C4-2B (cell line): ENCODE measurements around the gene PPTC7.

ENCODE experiments used
- CTCF ChIP-seq: fragments of 450-650 bp; conservative IDR thresholded peaks from 2 replicates; pipeline ENCODE4 v1.5.1; 2017; ENCODE audit warnings: mild to moderate bottlenecking
- ZFX ChIP-seq: fragments of 450-650 bp; IDR thresholded peaks from 2 replicates; pipeline ENCODE4 v1.6.1; 2017

- no peak for TF ChIP-seq CTCF
- TF ChIP-seq ZFX, result no peak
Measured at GRCh38 chr12:110538869-110539622, 44.1 kb downstream of the PPTC7 start.
